ENCODE data around the gene ANKRD16.

- TF ChIP-seq, protein P1, sequence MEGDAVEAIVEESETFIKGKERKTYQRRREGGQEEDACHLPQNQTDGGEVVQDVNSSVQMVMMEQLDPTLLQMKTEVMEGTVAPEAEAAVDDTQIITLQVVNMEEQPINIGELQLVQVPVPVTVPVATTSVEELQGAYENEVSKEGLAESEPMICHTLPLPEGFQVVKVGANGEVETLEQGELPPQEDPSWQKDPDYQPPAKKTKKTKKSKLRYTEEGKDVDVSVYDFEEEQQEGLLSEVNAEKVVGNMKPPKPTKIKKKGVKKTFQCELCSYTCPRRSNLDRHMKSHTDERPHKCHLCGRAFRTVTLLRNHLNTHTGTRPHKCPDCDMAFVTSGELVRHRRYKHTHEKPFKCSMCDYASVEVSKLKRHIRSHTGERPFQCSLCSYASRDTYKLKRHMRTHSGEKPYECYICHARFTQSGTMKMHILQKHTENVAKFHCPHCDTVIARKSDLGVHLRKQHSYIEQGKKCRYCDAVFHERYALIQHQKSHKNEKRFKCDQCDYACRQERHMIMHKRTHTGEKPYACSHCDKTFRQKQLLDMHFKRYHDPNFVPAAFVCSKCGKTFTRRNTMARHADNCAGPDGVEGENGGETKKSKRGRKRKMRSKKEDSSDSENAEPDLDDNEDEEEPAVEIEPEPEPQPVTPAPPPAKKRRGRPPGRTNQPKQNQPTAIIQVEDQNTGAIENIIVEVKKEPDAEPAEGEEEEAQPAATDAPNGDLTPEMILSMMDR (IDR thresholded peaks at IDR 0.05; ENCODE audit: insufficient read depth, low read depth, low read length) = no peak
- no peak for TF ChIP-seq EZH2 (IDR thresholded peaks at IDR 0.05; ENCODE audit: insufficient read depth, low read length)
These were observed 24.0 kb upstream of the ANKRD16 start for GRCh38 chr10:5913736-5914135.

All from astrocyte (in vitro differentiated cells and primary cell).